Stomach (tissue), 9 donors: Measurements from ENCODE around the gene CTDSPL. TPM values are rescaled to one million over a fixed set of nuclear protein-coding genes. Genes with fewer than 3 reads are reported as not detected.

Experiments
- DNase-seq, 2 donors: peaks; one replicate each; pipeline versions ENCODE4 v3.0.0 to v3.0.0-alpha.2; 2013 to 2019
- H3K27ac ChIP-seq, 5 donors: fragments of 200-600 bp in 4 of 5; sonication (generic) in 4 of 5; one replicate each; pipeline ENCODE4 v1.5.1; 2013 to 2019; ENCODE audit warnings: mild to moderate bottlenecking in 1 of 5, moderate library complexity in 1 of 5
- H3K27me3 ChIP-seq, 3 donors: fragments of 200-600 bp; sonication (generic); one replicate each; pipeline ENCODE4 v1.5.1; 2017 to 2019; ENCODE audit warnings: mixed run types in 1 of 3
- H3K36me3 ChIP-seq, 4 donors: fragments of 200-600 bp; sonication (generic); 1 replicate in 3 of 4; 2 replicates in 1 of 4; pipeline ENCODE4 v1.5.1; 2016 to 2019
- H3K4me1 ChIP-seq, 4 donors: fragments of 200-600 bp; sonication (generic); one replicate each; pipeline ENCODE4 v1.5.1; 2016 to 2019
- H3K4me3 ChIP-seq, 4 donors: fragments of 200-600 bp; sonication (generic) in 3 of 4; one replicate each; pipeline ENCODE4 v1.5.1; 2016 to 2019; ENCODE audit warnings: mild to moderate bottlenecking in 1 of 4
- H3K9me3 ChIP-seq, 4 donors: fragments of 200-600 bp; sonication (generic); one replicate each; pipeline ENCODE4 v1.5.1; 2016 to 2019
- EP300 ChIP-seq: sonication (generic); formaldehyde crosslinking; IDR thresholded peaks from one replicate; pipeline ENCODE4 v1.6.1; 2017; ENCODE audit warnings: antibody characterized with exemption
- POLR2A ChIP-seq, 4 donors: fragments of 450-650 bp; IDR thresholded peaks; one replicate each; pipeline ENCODE4 v1.6.1; 2016; ENCODE audit warnings: antibody characterized with exemption in 4 of 4, control low read depth in 2 of 4, mild to moderate bottlenecking in 1 of 4, moderate library complexity in 1 of 4
- POLR2AphosphoS5 ChIP-seq, 3 donors: sonication (generic); formaldehyde crosslinking; IDR thresholded peaks; one replicate each; pipeline ENCODE4 v1.6.1; 2016; ENCODE audit warnings: antibody characterized with exemption in 3 of 3
- WGBS, 5 donors: extraction: QIAGEN DNeasy Blood & Tissue Kit in 3 of 5; methylation state at CpG; one replicate each; pipeline versions ENCODE4 v1.1.5 to v1.1.7; 2013 to 2018; 5-methylcytosine and 5-hydroxymethylcytosine counted together
- intact Hi-C: fragments of 100-400 bp; cut with DNase I; formaldehyde crosslinking; loops from one replicate; pipeline ENCODE4 v1.15.1; 2023; ENCODE audit warnings: low total_unique reads
- polyA plus RNA-seq, 3 donors: library from polyadenylated mRNA; stranded (reverse); fragments of 200-250 nt; gene quantifications; one replicate each; pipeline ENCODE4 v1.2.3, GENCODE V29; 2013
- total RNA-seq, 5 donors: library from RNA; depleted of rRNA; stranded (reverse); fragments of >200 nt; gene quantifications; one replicate each; pipeline versions ENCODE4 v1.1.0 to v1.2.3, GENCODE V29; 2014 to 2016
- TF ChIP-seq, protein P1 (sequence below), 7 experiments: fragments of 450-650 bp in 4 of 7; fragments of 200-600 bp in 3 of 7; sonication (generic) in 3 of 7; IDR thresholded peaks; one replicate each; pipeline ENCODE4 v1.5.1; 2016 to 2019; ENCODE audit warnings: antibody characterized with exemption in 7 of 7, control low read depth in 2 of 7, mild to moderate bottlenecking in 1 of 7
- donor health status: healthy with polysubstance abuse.
- donor health status: Bipolar disorder and iron deficiency.
- donor health status: healthy.

Gene CTDSPL
- total and polyA plus RNA-seq, 8 donors, result 13.4 to 54.9 (median 30.2) TPM

DNA sequence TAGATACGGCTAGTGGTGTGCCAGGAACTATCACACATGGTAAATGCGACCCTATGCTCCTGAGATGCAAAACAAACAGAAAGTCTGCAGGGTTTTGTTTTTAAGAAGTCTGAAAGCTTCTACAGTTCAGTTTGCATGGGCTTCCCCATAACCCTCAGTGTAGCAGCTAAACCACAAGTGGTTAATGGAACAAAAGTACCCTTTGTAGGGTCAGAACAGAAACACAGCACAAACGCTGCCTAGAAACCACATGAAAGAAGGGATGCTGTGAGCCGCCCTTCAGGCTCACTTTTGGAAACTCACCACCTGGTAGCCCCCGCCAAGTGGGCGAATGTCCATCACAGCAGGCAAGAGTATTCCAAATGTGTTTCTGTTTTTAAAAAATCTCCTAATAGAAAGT is 46.2 kb downstream of the CTDSPL start:
- H3K4me3 ChIP-seq, result no peak overlapping the region
- H3K9me3 ChIP-seq, result no peaks in the 10 kb centered on the region
- H3K4me1 ChIP-seq, result peaks cover 34 to 59% (median 49%) of the 10 kb centered on the region in 4 donors
- no peak overlapping the region for H3K27ac ChIP-seq
- intact Hi-C loops, result no loop called here
- no peaks in the 10 kb centered on the region for H3K27me3 ChIP-seq
- no peaks in the 10 kb centered on the region for H3K36me3 ChIP-seq
- TF ChIP-seq EP300 (no peak), POLR2A (IDR thresholded peaks at IDR 0.05) (no peak), POLR2AphosphoS5 (IDR thresholded peaks at IDR 0.05) (no peak)
- TF ChIP-seq, protein P1, sequence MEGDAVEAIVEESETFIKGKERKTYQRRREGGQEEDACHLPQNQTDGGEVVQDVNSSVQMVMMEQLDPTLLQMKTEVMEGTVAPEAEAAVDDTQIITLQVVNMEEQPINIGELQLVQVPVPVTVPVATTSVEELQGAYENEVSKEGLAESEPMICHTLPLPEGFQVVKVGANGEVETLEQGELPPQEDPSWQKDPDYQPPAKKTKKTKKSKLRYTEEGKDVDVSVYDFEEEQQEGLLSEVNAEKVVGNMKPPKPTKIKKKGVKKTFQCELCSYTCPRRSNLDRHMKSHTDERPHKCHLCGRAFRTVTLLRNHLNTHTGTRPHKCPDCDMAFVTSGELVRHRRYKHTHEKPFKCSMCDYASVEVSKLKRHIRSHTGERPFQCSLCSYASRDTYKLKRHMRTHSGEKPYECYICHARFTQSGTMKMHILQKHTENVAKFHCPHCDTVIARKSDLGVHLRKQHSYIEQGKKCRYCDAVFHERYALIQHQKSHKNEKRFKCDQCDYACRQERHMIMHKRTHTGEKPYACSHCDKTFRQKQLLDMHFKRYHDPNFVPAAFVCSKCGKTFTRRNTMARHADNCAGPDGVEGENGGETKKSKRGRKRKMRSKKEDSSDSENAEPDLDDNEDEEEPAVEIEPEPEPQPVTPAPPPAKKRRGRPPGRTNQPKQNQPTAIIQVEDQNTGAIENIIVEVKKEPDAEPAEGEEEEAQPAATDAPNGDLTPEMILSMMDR (IDR thresholded peaks at IDR 0.05), result no peak
- DNase-seq, result peak in 1 of 2 donors; percentile 45
- WGBS, 5 donors, result 43 to 56% (median 47%) methylated on average over 6 of the region's 6 CpGs

DNA sequence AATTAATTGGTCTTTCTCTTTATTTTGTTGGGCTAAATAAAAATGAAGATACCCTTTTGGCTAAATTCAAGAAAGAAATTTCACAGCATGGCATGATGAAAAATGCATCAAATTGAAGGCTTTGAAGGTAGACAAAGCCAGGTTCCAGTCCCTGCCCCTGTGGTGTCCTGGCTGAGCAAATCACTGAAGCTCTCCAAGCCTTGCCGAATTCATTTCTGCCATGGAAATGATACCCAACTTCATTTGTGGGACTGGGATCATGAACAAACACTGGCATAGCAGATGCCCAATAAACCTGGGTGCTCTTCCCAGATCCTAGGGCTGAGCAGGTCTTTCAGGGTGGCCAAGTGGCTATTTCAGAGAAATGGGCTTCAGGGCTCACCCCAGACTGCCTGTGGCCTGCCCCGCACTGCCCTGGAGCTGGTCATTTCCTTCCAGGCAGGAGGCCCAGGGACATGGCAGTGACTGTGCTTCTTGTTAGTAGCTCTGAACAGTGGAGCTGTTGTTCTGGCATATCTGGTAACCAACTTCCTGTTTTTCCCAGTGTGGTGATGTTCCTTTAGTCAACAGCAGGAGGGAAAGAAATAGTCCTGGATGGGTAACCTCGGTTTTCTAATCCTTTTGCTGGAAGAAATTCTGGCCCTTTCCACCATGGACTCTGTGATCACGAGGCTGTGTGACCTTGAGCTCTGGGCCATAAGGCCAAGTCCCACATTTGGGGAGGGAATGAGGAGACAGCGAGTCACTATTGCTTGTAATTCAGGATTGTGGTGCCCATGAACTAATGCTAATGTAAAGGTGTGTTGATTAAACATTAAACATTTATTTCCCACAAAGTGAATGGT is 47.6 kb downstream of the CTDSPL start:
- Histone ChIP-seq H3K4me1 (peaks cover 31 to 49% (median 44%) of the 10 kb centered on the region in 4 donors), H3K27ac (peak overlapping the region in 3 of 5 donors; percentile 7 to 41 (median 14)), H3K27me3 (no peaks in the 10 kb centered on the region), H3K36me3 (no peaks in the 10 kb centered on the region), H3K9me3 (no peaks in the 10 kb centered on the region), H3K4me3 (no peak overlapping the region)
- intact Hi-C loops, result no loop called here
- no peak for TF ChIP-seq POLR2A (IDR thresholded peaks at IDR 0.05)
- no peak for TF ChIP-seq EP300
- TF ChIP-seq, protein P1 (IDR thresholded peaks at IDR 0.05), result no peak
- no peak for TF ChIP-seq POLR2AphosphoS5 (IDR thresholded peaks at IDR 0.05)
- 77 to 89% (median 80%) methylated on average over 5 of the region's 5 CpGs for WGBS, 5 donors
- no peak for DNase-seq

DNA sequence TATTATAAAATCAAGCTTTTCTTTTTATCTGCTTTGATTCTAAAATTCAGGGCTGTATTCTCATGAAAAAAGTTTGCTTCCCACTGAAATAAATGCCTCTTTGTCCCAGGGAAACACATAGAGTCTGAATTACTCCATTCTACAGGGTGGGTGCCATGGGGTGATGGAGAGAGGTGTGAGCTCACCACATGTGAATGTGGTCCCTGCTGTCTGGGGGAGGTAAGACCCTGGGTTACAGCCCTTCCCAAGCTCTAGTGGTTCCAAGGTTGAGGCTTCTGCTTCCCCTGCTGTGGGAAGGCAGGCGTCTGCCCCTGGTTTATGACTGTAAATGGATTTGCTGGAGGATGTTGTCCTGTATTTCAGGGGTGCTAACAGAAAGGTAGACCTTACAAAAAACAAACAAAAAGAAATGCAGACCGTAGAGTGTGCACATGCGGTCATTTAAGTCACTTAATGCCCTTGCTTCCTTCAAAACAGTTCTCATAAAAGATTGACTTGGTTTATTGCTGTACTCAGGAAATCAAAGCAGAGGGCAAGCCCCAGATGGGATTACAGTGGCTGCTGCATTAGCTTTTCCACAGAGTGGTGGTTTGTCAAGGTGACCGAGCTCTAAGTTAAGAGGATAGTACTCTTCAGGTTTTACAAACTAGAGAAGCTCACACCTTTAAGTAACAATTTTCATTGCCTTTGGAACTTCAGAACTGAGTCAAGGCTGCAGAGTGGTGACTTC is 49.2 kb downstream of the CTDSPL start:
- intact Hi-C loops, result no loop called here
- H3K36me3 ChIP-seq, result no peaks in the 10 kb centered on the region
- 58 to 76% (median 70%) methylated on average over 4 of the region's 4 CpGs for WGBS, 5 donors
- TF ChIP-seq POLR2AphosphoS5 (IDR thresholded peaks at IDR 0.05), result no peak
- TF ChIP-seq POLR2A (IDR thresholded peaks at IDR 0.05), result no peak
- TF ChIP-seq, protein P1 (IDR thresholded peaks at IDR 0.05), result no peak
- H3K4me3 ChIP-seq, result no peak overlapping the region
- peaks cover 15 to 34% (median 30%) of the 10 kb centered on the region in 4 donors for H3K4me1 ChIP-seq
- peak overlapping the region in 2 of 5 donors; percentile 11 to 35 for H3K27ac ChIP-seq
- no peaks in the 10 kb centered on the region for H3K27me3 ChIP-seq
- DNase-seq, result peak in 1 of 2 donors; percentile 47
- H3K9me3 ChIP-seq, result no peaks in the 10 kb centered on the region

DNA sequence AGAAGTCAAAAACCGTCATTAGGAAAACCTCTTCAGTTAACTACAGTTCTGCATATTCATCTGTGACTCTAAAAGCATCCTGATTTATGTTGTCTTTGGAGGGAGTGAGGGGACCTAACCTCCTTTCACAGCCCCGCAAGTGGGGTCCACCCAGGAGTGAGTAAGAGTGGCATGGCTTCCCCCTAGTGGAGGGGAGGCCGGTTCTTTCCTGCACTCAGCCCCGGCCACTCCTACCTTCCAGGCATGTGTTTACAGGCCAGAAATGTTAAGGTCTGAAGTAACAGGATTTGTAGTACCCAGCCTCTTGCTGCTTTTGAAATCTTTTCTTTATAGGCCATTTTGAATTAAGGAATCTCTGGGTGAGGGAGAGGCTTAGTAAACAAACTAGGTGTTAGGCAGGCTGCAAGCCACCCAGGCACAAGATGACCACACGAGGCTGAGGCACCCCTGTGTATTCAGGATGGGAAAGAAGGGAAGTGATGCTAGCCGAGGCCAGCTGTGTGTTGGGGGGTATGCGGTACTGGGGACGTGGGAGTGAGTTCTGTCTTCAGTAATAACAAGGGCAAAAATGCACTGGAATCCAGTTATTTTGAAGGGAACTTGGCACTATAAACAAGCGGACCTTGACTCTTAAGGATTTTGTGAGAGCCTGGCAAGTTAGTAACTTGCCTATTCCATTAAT is 50.5 kb downstream of the CTDSPL start:
- no peaks in the 10 kb centered on the region for H3K36me3 ChIP-seq
- no peaks in the 10 kb centered on the region for H3K9me3 ChIP-seq
- TF ChIP-seq POLR2A (IDR thresholded peaks at IDR 0.05) (no peak), POLR2AphosphoS5 (IDR thresholded peaks at IDR 0.05) (no peak), EP300 (no peak)
- TF ChIP-seq, protein P1 (IDR thresholded peaks at IDR 0.05), result no peak
- H3K27ac ChIP-seq, result peak overlapping the region in 1 of 5 donors; percentile 0
- H3K4me3 ChIP-seq, result no peak overlapping the region
- 64 to 72% (median 68%) methylated on average over 9 of the region's 9 CpGs for WGBS, 5 donors
- intact Hi-C loops, result no loop called here
- H3K27me3 ChIP-seq, result no peaks in the 10 kb centered on the region
- peaks cover 3 to 24% (median 19%) of the 10 kb centered on the region in 4 donors for H3K4me1 ChIP-seq
- no peak for DNase-seq
